HG03575 (cell line): Measurements from ENCODE around the gene TAF11.
"Not testable (repeated sequence)": the region's sequence is repeated elsewhere in the genome, so short reads cannot be mapped to it uniquely, and the experiment has no call there.

Experiments
- ATAC-seq: cut with Tn5 transposase; IDR thresholded peaks from one replicate; pipeline ENCODE4 v1.9.1; 2021; ENCODE audit not compliant: unreplicated experiment, insufficient number of reproducible peaks, low FRiP score; ENCODE audit errors: extremely low read depth

TAF11 gene, protein sequence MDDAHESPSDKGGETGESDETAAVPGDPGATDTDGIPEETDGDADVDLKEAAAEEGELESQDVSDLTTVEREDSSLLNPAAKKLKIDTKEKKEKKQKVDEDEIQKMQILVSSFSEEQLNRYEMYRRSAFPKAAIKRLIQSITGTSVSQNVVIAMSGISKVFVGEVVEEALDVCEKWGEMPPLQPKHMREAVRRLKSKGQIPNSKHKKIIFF

DNA sequence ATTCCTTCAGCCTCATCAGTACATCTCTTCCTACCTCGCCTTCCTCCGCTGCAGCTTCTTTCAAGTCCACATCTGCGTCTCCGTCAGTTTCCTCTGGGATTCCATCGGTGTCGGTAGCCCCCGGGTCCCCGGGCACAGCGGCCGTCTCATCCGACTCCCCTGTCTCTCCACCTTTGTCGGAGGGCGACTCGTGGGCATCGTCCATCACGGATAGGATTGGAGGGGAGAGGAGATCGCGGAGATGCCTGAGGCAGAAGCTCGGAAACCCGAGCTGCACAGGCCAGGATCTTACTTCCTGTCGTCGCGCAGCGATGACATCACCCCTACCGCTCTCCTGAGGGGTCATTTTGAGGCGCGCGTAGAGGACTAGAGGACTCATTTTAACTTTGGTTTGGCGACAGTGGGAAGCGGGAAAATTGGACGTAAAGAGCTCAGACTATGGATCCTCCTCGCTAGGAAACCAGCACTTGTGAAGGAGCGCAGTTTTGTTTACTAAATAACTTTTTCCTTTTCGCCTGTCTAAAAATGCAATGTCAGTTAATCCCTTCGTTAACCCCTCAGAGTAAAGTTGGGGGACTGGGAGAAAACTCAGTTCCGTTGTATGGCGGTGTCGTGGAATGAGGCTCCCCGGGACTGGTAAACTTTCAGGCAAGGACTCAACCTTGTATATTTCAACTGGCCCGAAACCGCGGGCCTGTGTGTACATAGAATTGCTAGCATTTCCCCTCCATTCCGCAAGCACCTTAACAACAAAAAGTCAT, at the start of gene TAF11:
TAF11 (minus strand) TSS at position 290 of the 761 bp plus-strand sequence; CDS start at position 205, 85 bp downstream.
- ATAC-seq = no peak

GRCh38 chr6:34934516-34934915, 46.7 kb upstream of the TAF11 start:
- ATAC-seq = no peak

DNA sequence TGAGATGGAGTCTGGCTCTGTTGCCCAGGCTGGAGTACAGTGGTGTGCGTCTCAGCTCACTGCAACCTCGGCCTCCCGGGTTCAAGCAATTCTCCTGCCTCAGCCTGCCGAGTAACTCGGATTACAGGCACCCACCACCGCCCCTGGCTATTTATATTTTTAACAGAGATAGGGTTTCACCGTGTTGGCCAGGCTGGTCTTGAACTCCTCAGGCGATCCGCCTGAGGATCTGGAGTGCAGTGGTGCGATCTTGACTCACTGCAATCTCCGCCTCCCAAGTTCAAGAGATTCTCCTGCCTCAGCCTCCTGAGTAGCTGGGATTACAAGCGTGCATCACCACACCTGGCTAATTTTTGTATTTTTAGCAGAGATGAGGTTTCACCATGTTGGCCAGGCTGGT, 44.4 kb upstream of the TAF11 start:
- not testable (repeated sequence) for ATAC-seq

- ATAC-seq = no peak
Measured at GRCh38 chr6:34930221-34930620, 42.4 kb upstream of the TAF11 start.

DNA sequence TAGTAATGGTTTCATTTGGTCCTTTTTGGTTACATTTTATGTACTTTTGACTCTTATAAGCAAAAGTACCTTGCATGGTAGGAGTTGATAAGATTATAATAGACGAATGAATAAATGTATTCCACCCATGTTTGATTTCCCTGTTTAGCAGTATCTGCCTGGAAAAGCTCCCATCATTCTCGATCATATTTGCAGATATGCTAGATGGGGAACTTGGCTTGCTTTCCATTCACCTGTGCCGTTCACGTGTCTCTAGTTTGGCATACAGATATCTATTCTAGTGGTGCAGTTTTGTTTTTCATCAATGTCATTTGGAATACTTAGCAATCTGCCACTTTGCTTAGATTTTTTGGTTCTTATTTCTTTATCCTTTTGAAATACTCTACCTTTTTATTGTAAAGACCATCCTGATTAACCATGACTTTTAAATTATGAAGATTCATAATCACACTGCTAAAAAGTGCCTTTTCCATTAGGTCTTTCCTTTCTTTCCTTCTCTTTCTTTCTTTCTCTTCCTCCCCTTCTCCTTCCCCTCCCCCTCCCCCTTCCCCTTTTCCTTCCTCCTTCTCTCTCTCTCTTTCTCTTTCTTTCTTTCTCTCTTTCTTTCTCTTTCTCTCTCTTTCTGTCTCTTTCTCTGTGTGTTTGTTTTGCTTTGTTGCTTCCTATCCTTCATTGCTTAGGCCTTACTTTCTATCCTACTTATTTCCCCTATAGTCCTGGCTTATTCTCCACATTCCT, 41.6 kb upstream of the TAF11 start:
- no peak for ATAC-seq

DNA sequence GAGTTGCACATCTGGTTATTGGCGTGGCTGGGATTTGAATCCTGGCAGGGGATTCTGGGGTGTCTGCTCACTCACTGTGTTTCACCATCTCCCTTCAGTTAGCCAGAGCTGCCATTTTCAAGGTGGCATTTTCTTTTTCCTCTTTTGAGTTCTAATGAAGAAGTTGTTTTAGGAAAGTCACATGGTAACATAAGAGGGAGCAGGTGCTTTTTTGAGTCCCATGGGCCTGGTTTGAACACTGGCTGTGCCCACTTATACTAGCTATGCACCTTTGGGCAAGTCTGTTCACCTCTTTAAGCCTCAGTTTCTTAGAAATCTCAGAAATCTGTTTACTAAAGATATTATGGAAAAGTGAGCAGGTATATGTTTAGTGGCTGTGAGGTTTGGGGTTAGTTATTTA, 40.9 kb upstream of the TAF11 start:
- ATAC-seq = no peak

DNA sequence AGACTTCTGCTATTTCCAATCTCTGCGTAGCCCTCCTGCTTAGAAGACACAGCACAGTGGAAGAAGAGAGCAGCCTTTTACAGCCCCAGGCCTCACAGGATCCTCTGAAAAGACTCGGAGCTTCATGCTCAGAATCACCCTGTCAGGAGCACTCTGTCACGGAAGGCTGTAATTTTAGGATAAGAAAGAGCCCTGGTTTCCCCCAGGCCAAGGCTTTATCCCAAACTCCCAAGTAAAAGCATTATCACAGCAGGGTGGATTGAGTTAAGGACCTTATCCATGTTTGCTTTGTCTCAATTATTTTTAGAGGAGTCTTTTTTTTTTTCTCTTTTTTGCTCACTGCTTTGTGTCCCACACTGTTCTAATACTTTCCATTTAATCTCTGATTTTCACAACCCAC, 40.4 kb upstream of the TAF11 start:
- ATAC-seq = no peak

DNA sequence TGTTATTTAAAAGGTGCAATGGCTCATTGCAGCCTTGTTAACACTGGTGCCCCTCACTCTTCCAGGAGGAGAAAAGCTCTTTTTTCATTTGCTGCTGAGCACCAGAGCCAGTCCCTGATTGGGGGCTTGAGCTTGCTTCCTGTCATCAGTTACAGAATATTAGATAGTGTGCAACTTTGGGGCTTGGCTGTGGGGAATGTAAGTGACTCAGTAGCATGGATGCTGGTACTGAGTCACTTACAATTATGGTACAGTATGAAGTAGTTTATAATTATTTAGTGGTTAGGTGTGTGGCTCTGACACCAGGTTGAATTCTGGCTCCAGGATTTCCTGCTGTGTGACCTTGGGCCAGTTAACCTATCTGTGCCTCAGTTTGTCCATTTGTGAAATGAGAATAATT, 38.8 kb upstream of the TAF11 start:
- no peak for ATAC-seq

- no peak for ATAC-seq
Measured at GRCh38 chr6:34924831-34925625, 37.2 kb upstream of the TAF11 start.

- ATAC-seq = no peak
Measured at GRCh38 chr6:34922177-34922663, 34.4 kb upstream of the TAF11 start.

DNA sequence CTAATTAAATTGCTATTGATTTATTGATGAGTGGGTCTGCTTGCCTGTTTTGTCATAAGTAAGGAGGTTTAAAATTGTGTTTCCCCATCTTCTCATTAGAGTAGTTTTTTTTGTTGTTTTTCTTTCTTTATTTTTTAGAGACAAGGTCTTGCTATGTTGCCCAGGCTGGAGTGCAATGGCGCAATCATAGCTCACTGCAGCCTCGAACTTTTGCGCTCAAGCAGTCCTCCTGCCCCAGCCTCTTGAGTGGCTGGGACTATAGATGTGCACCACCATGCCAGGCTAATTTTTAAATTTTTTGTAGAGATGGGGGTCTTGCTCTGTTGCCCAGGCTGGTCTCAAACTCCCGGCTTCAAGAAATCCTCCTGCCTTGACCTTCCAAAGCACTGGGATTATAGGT, 32.3 kb upstream of the TAF11 start:
- ATAC-seq = no peak

- ATAC-seq = no peak
Measured at GRCh38 chr6:34919651-34920050, 31.8 kb upstream of the TAF11 start.

GRCh38 chr6:34917626-34918285, 29.9 kb upstream of the TAF11 start:
- no peak for ATAC-seq

- no peak for ATAC-seq
Measured at GRCh38 chr6:34916348-34916967, 28.6 kb upstream of the TAF11 start.

DNA sequence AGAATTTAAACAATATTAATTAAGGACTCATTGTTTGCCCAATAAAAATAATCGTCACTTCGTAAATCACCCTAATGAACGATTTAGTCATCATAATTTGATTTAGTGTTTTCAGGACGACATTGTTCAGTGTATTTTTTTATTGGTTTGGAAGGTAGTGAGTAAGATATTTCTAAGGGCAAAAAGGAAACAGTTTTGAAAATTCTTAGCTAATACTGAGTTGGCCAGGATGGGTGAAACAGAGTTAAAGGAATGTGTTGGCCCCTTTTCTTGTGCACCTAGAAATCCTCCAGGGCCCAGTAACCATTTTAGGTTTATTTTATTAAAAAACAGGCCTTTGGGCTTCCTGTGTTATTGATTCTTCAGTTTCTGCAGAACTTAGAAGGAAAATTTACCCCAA, 26.5 kb upstream of the TAF11 start:
- no peak for ATAC-seq

DNA sequence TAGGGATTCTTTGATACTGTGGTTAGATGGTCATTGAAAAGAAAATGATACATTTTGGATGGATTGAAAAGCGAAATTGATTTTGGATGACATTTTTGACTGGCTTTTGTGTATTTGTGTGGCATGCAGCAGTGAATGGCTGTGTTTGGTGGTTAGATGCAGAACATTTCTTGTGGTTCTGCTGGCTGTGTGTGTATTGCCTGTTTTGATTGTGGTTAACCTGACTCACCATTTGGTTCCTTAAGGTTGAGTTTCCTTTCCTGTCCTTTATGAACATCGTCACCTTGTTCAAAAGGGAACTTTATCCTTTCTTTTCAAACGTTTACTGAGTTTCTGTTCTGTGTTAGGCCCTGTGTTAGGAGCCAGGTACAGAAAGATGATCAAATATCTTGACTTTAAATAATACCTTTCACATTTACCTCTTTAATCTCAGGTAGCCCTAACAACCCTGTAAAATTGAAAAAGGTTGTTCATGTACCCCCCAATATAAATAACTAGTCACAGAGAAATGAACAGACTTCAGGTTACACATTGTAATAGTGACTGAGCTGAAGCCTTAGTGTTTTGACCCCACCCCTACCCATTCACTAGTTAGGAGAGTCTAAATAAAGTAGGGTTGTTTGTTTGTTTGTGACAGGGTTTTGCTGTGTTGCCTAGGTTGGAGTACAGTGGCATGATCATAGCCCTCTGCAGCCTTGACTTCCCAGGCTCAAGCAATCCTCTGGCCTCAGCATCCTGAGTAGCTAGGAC, 25.0 kb upstream of the TAF11 start:
- ATAC-seq = no peak

DNA sequence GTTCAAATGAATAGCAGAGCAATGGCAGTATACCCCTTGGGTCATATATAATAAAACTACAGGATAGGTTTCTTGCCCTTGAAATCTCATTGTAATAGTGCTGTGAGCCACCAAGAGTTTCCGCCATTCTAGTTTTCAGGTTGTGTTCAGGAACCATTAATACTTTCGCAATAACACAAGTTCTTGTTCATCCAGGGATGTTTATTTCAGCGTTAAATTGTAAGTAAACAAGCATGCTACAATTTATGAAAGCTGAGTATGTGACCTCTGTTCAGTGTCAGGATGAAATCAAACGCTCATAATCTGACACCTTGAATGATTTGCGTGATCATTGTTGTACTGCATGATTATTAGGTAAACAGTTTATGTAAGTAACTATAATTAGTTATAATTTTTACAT, 24.0 kb upstream of the TAF11 start:
- ATAC-seq = no peak
